ENCODE results near the gene FAM131C. TPM values are rescaled to one million over a fixed set of nuclear protein-coding genes. Genes with fewer than 3 reads are reported as not detected.
A peak's percentile ranks its signal among the peaks of the same experiment; 100 is the strongest.

The FAM131C gene, protein sequence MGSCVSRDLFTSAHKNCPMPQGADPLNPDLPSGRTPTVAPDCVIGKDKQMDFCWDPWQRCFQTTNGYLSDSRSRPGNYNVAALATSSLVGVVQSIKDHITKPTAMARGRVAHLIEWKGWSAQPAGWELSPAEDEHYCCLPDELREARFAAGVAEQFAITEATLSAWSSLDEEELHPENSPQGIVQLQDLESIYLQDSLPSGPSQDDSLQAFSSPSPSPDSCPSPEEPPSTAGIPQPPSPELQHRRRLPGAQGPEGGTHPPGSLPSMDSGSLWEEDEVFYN
- 4.7 TPM for polyA plus RNA-seq (2012; ENCODE audit: insufficient read depth, insufficient read length, low read depth)

DNA sequence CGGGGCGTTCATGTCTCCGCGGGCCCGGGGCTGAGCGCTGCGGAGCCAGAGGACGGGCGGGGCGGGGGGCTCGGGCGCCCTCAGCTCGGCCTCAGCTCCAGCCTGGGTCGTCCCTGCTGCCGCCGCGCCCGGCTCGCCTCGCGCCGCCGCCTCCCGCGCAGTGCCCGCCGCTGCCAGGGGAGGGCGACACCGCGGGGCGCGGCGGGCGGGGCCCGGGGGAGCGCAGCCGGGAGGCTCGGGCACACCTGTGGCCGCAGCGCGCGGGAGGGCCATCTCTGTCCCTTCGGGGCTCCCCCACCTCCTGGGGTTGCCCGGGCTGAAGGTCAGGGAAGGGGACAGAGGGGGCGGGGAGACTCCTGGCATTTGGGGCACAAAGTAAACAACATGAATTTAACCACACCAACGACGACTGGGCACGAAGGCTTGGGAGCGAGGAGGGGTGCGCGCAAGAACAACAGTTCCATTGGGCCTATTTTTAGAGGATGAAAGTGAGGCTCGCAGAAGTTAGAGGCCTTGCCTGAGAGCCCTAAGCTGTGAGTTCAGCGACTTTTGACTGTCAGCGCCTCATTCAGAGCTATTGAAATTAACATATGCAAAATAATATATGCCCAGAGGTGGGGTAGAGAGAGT is at the start of gene FAM131C:
Gene FAM131C, minus strand, starts transcription at position 162 of the 630 bp plus-strand sequence. CDS start 209 bp downstream, outside the sequence.
- Histone ChIP-seq H3K4me3 (ENCODE audit: low read depth, low read length) (peak within 1 kb of the TSS; percentile 39), H3K27me3 (no peaks in the 10 kb centered on the region), H3K36me3 (no peaks in the 10 kb centered on the region), H3K4me1 (peaks cover 15% of the 10 kb centered on the region), H3K9me3 (no peaks in the 10 kb centered on the region)
- TF ChIP-seq, protein P1, sequence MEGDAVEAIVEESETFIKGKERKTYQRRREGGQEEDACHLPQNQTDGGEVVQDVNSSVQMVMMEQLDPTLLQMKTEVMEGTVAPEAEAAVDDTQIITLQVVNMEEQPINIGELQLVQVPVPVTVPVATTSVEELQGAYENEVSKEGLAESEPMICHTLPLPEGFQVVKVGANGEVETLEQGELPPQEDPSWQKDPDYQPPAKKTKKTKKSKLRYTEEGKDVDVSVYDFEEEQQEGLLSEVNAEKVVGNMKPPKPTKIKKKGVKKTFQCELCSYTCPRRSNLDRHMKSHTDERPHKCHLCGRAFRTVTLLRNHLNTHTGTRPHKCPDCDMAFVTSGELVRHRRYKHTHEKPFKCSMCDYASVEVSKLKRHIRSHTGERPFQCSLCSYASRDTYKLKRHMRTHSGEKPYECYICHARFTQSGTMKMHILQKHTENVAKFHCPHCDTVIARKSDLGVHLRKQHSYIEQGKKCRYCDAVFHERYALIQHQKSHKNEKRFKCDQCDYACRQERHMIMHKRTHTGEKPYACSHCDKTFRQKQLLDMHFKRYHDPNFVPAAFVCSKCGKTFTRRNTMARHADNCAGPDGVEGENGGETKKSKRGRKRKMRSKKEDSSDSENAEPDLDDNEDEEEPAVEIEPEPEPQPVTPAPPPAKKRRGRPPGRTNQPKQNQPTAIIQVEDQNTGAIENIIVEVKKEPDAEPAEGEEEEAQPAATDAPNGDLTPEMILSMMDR (IDR thresholded peaks at IDR 0.05; ENCODE audit: low read depth, low read length) = no peak
- peak; percentile 38 for DNase-seq

DNA sequence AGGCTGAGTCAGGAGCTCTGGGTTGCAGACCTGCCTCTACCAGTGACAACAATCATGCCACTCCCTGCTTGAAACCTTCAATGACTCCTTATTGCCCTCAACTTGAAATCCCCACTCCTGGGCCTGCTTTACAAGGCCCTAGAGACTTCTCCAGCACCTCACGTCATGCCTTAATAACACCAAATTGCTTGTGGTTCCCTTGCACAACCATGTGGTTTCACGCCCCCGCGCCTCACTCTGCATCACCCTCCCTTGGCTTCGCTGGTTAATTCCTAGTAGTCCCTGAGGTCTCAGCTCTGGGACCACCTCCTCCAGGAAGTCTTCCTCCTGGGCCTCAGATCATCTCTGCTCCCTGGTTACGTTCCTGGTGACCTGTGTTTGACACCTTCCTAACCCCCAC is 49.5 kb upstream of the FAM131C start:
- TF ChIP-seq, protein P1 (IDR thresholded peaks at IDR 0.05; ENCODE audit: low read depth, low read length) = no peak
- Histone ChIP-seq H3K9me3 (no peaks in the 10 kb centered on the region), H3K36me3 (no peaks in the 10 kb centered on the region), H3K27me3 (no peaks in the 10 kb centered on the region), H3K4me3 (ENCODE audit: low read depth, low read length) (no peak overlapping the region), H3K4me1 (no peaks in the 10 kb centered on the region)
- no peak for DNase-seq

DNA sequence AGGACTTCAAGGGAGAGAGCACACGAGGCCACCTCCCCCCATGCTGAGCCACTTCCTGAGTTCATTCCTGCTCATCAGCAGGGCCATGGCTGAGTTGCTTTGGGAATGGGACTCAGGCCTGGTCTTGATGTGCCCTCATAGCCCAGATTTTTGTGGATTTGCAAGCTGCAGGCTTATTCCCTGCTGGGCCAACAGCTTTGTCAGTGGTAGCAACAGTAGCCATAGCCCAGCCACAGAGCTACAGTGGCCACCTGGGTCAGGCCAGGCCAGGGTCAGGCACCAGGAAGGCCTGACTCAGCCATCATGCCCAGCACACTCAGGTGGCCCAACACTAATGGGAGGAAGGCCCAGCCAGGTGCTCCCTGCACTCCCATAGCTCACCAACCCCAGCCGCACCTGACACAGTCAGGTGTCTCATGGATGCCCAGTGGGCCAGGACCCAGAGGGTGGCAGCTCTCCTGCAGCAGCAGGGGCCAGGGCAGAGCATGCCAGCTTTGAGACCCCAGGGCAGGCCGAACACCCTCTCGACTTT is 49.0 kb upstream of the FAM131C start:
- Histone ChIP-seq H3K36me3 (no peaks in the 10 kb centered on the region), H3K4me1 (no peaks in the 10 kb centered on the region), H3K4me3 (ENCODE audit: low read depth, low read length) (no peak overlapping the region), H3K27me3 (no peaks in the 10 kb centered on the region), H3K9me3 (no peaks in the 10 kb centered on the region)
- no peak for DNase-seq
- TF ChIP-seq, protein P1 (IDR thresholded peaks at IDR 0.05; ENCODE audit: low read depth, low read length) = no peak

DNA sequence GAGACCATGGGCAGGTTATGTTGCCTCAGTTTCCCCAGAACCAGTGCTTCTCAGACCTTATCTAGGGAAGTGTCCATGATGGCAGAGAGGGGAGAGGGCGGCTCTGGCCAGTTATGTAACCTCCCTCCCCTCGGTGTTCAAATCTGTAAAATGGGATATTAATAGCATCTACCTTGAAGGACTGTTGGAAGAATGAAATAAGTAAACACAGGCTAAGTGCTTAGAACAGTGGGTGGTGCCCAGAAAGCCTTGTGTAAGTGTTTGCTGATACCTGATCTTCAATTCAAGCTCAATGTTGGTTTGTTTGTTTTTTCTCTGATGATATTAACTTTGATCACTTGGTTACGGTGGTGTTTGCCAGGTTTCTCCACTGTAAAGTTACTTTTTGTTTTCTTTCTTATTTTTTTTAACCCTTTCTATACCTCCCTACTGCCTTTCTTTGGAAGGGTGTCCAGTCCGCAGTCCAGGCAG is 47.5 kb upstream of the FAM131C start:
- no peaks in the 10 kb centered on the region for H3K36me3 ChIP-seq
- H3K27me3 ChIP-seq = no peaks in the 10 kb centered on the region
- TF ChIP-seq, protein P1 (IDR thresholded peaks at IDR 0.05; ENCODE audit: low read depth, low read length) = no peak
- H3K4me1 ChIP-seq = no peaks in the 10 kb centered on the region
- DNase-seq = no peak
- no peaks in the 10 kb centered on the region for H3K9me3 ChIP-seq
- no peak overlapping the region for H3K4me3 ChIP-seq (ENCODE audit: low read depth, low read length)

DNA sequence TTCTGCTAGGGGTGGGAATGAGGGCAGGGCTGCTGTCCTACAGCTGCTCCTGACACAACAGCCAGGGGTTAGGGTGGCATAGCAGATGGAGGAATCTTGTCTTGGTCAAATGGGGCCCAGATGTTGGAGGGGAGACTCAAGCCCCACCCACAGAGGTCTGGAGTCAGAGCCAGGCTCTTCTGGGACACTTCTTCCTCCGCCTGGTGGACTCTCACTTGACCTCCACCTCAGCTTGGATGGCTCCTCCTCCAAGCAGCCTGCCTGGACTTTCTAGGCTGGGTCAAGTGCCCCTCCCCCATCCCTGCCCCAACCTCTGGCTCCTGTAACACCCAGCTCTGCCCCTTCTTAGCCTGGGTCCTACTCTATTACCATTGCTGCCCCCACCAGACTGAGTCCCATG is 47.0 kb upstream of the FAM131C start:
- Histone ChIP-seq H3K36me3 (no peaks in the 10 kb centered on the region), H3K27me3 (no peaks in the 10 kb centered on the region), H3K9me3 (no peaks in the 10 kb centered on the region), H3K4me1 (no peaks in the 10 kb centered on the region), H3K4me3 (ENCODE audit: low read depth, low read length) (no peak overlapping the region)
- DNase-seq = no peak
- TF ChIP-seq, protein P1 (IDR thresholded peaks at IDR 0.05; ENCODE audit: low read depth, low read length) = no peak

DNA sequence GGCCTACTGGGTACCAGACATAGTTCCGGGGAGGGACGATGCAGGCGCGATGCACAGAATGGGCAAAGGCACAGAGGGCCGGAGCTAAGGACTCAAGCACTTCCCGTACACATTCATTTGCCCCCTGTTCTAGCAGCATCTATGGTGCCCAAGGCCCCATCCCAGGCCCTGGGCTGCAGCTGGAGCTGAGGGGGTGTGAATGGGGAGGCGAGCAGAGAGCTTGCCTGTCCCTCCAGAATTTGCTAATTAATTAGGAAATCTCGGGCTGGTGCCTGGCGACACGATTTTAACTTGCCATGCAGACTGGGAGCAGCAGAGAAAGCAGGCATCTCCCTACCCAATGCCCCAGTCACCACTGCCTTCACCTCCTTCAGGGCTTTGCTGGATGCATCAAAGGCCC is 46.5 kb upstream of the FAM131C start:
- Histone ChIP-seq H3K9me3 (no peaks in the 10 kb centered on the region), H3K36me3 (no peaks in the 10 kb centered on the region), H3K4me3 (ENCODE audit: low read depth, low read length) (no peak overlapping the region), H3K27me3 (no peaks in the 10 kb centered on the region), H3K4me1 (no peaks in the 10 kb centered on the region)
- TF ChIP-seq, protein P1 (IDR thresholded peaks at IDR 0.05; ENCODE audit: low read depth, low read length) = no peak
- DNase-seq = no peak
